ENCODE measurements around the gene C4BPB. TPM values are rescaled to one million over a fixed set of nuclear protein-coding genes. Genes with fewer than 3 reads are reported as not detected.

Gene C4BPB
- total and polyA plus RNA-seq, 2 experiments from 2014 or later = 13.5 to 16.8 TPM

DNA sequence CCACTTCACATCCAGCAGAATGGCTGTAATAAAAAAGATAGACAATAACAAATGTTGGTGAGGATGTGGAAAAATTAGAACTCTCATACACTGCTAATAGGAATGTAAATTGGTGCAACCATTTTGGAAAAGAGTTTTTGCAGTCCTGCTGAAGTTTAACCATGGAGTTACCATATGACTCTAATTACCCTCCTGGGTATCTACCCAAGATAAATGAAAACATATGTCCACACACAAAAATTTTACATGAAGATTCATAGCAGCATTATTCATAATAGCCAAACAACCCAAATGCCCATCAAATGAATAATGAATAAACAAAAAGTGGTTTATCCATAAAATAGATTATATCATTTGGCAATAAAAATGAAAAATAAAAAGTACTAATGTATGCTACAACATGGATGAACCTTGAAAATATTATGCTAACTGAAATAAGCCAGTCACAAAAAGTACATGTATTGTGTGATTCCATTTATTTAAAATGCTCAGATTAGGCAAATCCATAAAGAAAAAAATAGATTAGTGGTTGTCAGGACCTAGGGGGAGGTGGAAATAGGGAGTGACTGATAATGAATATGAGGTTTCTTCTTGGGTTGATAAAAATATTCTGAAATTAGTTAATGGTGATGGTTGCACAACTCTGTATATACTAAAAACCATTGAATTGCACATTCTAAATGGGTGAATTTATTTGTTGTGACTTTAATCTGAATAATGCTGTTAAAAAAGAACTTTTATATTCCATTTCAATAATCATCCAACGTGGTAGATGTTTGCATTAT is 41.8 kb downstream of the C4BPB start:
- no peaks in the 10 kb centered on the region for H3K36me3 ChIP-seq (replicated peaks; ENCODE audit: insufficient read depth, low read depth)
- H3K4me3 ChIP-seq = no peak overlapping the region
- H3K79me2 ChIP-seq = no peaks in the 10 kb centered on the region
- H3K4me2 ChIP-seq = no peak overlapping the region
- H3K27ac ChIP-seq = no peak overlapping the region
- no peaks in the 10 kb centered on the region for H3K9me3 ChIP-seq (ENCODE audit: low read depth)
- TF ChIP-seq EZH2 (IDR thresholded peaks at IDR 0.05; ENCODE audit: borderline replicate concordance) = no peak
- no peak for TF ChIP-seq CTCF (IDR thresholded peaks at IDR 0.05; ENCODE audit: poor library complexity)
- no peak for TF ChIP-seq EZH2phosphoT487 (IDR thresholded peaks at IDR 0.05; ENCODE audit: low read depth, severe bottlenecking, unreplicated experiment)
- no peaks in the 10 kb centered on the region for H4K20me1 ChIP-seq (ENCODE audit: insufficient read depth, poor library complexity, severe bottlenecking)
- H2AFZ ChIP-seq = no peak overlapping the region
- 69% methylated on average over 1 of the region's 1 CpG for WGBS (ENCODE audit: low lambda C conversion rate, missing lambda C conversion rate)
- DNase-seq (ENCODE audit: low spot score) = no peak
- no peaks in the 10 kb centered on the region for H3K9me2 ChIP-seq (replicated peaks; ENCODE audit: insufficient read depth)
- H3K4me1 ChIP-seq (ENCODE audit: insufficient read depth) = no peaks in the 10 kb centered on the region
- no peaks in the 10 kb centered on the region for H3K27me3 ChIP-seq

DNA sequence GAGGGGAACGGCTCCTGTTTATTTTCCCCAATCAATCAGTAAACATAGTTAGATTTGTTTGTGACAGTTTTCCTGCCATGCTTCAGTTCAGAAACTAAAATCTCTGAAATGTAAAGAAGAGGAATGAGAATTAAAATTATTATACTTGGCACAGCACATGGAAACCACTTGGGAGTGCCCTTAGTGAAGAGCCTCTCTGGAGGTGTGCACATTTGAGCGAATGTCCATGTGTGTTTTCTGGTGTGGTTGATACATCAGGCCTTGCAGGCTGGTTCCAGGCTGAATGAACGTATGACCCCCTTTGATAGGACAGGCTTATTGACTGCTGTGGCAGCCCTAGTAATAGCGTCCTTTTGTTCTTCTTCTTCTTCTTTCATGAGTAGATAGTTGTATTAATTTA is 42.5 kb downstream of the C4BPB start:
- Histone ChIP-seq H3K4me1 (ENCODE audit: insufficient read depth) (no peaks in the 10 kb centered on the region), H3K27me3 (no peaks in the 10 kb centered on the region), H3K9me2 (replicated peaks; ENCODE audit: insufficient read depth) (no peaks in the 10 kb centered on the region), H3K9me3 (ENCODE audit: low read depth) (no peaks in the 10 kb centered on the region), H3K27ac (no peak overlapping the region), H4K20me1 (ENCODE audit: insufficient read depth, poor library complexity, severe bottlenecking) (no peaks in the 10 kb centered on the region), H3K4me2 (no peak overlapping the region), H3K79me2 (no peaks in the 10 kb centered on the region), H3K4me3 (no peak overlapping the region), H3K36me3 (replicated peaks; ENCODE audit: insufficient read depth, low read depth) (no peaks in the 10 kb centered on the region), H2AFZ (no peak overlapping the region)
- no peak for DNase-seq (ENCODE audit: low spot score)
- 90% methylated on average over 4 of the region's 4 CpGs for WGBS (ENCODE audit: low lambda C conversion rate, missing lambda C conversion rate)
- TF ChIP-seq EZH2 (IDR thresholded peaks at IDR 0.05; ENCODE audit: borderline replicate concordance) (no peak), EZH2phosphoT487 (IDR thresholded peaks at IDR 0.05; ENCODE audit: low read depth, severe bottlenecking, unreplicated experiment) (no peak), CTCF (IDR thresholded peaks at IDR 0.05; ENCODE audit: poor library complexity) (no peak)

DNA sequence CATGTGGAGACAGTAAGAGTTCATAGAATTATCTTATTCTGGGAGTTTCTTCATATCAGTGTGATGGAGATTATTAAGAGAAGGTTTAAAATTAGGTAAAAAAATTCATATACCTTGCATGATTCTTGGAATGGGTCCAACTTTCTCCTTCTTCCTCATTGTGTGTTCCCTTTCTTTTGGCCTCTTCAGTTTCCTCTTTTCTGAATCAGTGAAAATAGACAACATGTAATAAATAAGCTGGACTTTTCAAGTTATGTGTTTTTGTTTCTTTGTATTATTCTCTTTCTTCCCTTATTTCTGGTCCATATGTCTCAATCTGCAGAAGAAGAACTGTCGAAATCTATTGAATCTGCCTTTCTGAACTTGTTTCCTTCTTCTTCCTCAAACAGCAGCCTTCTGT is 45.9 kb downstream of the C4BPB start:
- H3K36me3 ChIP-seq (replicated peaks; ENCODE audit: insufficient read depth, low read depth) = no peaks in the 10 kb centered on the region
- H3K9me3 ChIP-seq (ENCODE audit: low read depth) = no peaks in the 10 kb centered on the region
- no peak overlapping the region for H3K4me2 ChIP-seq
- no peaks in the 10 kb centered on the region for H3K79me2 ChIP-seq
- H3K9me2 ChIP-seq (replicated peaks; ENCODE audit: insufficient read depth) = no peaks in the 10 kb centered on the region
- no peak for DNase-seq (ENCODE audit: low spot score)
- H3K4me3 ChIP-seq = no peak overlapping the region
- 100% methylated on average over 1 of the region's 1 CpG for WGBS (ENCODE audit: low lambda C conversion rate, missing lambda C conversion rate)
- H2AFZ ChIP-seq = no peak overlapping the region
- no peak overlapping the region for H3K27ac ChIP-seq
- no peaks in the 10 kb centered on the region for H3K4me1 ChIP-seq (ENCODE audit: insufficient read depth)
- no peaks in the 10 kb centered on the region for H4K20me1 ChIP-seq (ENCODE audit: insufficient read depth, poor library complexity, severe bottlenecking)
- H3K27me3 ChIP-seq = no peaks in the 10 kb centered on the region
- TF ChIP-seq EZH2phosphoT487 (IDR thresholded peaks at IDR 0.05; ENCODE audit: low read depth, severe bottlenecking, unreplicated experiment) (no peak), EZH2 (IDR thresholded peaks at IDR 0.05; ENCODE audit: borderline replicate concordance) (no peak), CTCF (IDR thresholded peaks at IDR 0.05; ENCODE audit: poor library complexity) (no peak)
